ENCODE measurements around the gene PWWP2B. TPM values are rescaled to one million over a fixed set of nuclear protein-coding genes. Genes with fewer than 3 reads are reported as not detected.
A peak's percentile ranks its signal among the peaks of the same experiment; 100 is the strongest.

Gene PWWP2B
- total and polyA plus RNA-seq, 2 of the 4 experiments (the other 2 are of a cell fraction), result 1.7 to 2.2 TPM

DNA sequence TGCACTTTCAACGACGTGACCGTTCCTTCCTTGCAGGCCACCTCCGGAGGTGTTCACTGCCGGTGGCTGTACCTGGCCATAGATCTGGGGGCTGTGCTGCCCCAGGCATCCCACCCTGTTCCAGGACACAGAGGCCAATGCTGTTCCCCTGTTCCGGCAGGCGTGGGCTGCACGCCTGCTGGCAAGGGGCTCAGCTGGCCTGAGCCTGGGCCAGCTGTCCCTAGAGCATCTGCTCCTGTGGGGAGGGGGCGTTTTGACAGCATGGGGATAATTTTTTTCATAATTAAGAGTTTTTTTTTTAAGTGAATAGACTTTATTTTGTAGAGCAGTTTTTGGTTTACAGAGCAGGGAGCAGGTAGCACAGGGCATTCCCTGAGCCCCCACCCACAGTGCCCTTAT lies 28.8 kb downstream of the PWWP2B start:
- no peak overlapping the region for H4K5ac ChIP-seq (ENCODE audit: low read depth, low read length)
- H3K79me1 ChIP-seq (ENCODE audit: low read depth in 1 of 2, low read length in 2 of 2), result peaks cover 0 to 5% of the 10 kb centered on the region in 2 experiments; a peak in 1 of 4 replicates
- no peak overlapping the region for H2AK9ac ChIP-seq (replicated peaks; ENCODE audit: low read depth, low read length, poor library complexity)
- H3K9me3 ChIP-seq (ENCODE audit: control insufficient read depth, insufficient read depth, low read length), result no peaks in the 10 kb centered on the region
- no peaks in the 10 kb centered on the region for H3K36me3 ChIP-seq (ENCODE audit: control insufficient read depth, insufficient read depth, low read length)
- in situ Hi-C loops (cut with MboI; ENCODE audit: low sequenced_read_pairs), result no loop called here
- peaks cover 12% of the 10 kb centered on the region for H3K9me1 ChIP-seq (ENCODE audit: insufficient read depth, low read length)
- no peak overlapping the region for H4K8ac ChIP-seq (ENCODE audit: low read depth in 2 of 2, low read length in 2 of 2)
- no peaks in the 10 kb centered on the region for H4K20me1 ChIP-seq (ENCODE audit: insufficient read depth, low read length)
- no peak overlapping the region for H3K14ac ChIP-seq (replicated peaks; ENCODE audit: low read depth, low read length)
- no peaks in the 10 kb centered on the region for H3K27me3 ChIP-seq (ENCODE audit: control insufficient read depth, insufficient read depth, low read length)
- no peak overlapping the region for H4K91ac ChIP-seq (ENCODE audit: insufficient read depth, low read depth, low read length)
- POLR2A ChIA-PET (ENCODE audit: unreplicated experiment), result no interaction called here
- no peak overlapping the region for H2BK5ac ChIP-seq (ENCODE audit: low read depth, low read length, poor library complexity, severe bottlenecking)
- no peak overlapping the region for H2AK5ac ChIP-seq (ENCODE audit: low read depth, low read length)
- H3K4me3 ChIP-seq (ENCODE audit: insufficient read depth, low read depth, low read length), result no peak overlapping the region
- H3K4ac ChIP-seq (ENCODE audit: low read depth, low read length), result no peak overlapping the region
- H3K27ac ChIP-seq (ENCODE audit: insufficient read depth, low read length), result no peak overlapping the region
- no peak overlapping the region for H3K4me2 ChIP-seq (ENCODE audit: low read depth, low read length)
- CTCF ChIA-PET, result no interaction called here
- DNase-seq (no peak), ATAC-seq (ENCODE audit: low read depth) (no peak)
- no peak overlapping the region for H3K9ac ChIP-seq (ENCODE audit: low read depth, low read length)
- no peak overlapping the region for H3K18ac ChIP-seq (ENCODE audit: low read depth, low read length)
- no peak overlapping the region for H2BK120ac ChIP-seq (ENCODE audit: low read depth, low read length)
- H3K56ac ChIP-seq (ENCODE audit: extremely low read depth, insufficient read depth, low read length), result no peak overlapping the region
- no peak overlapping the region for H2BK20ac ChIP-seq (ENCODE audit: low read depth, low read length)
- TF ChIP-seq RAD21 (IDR thresholded peaks at IDR 0.05; ENCODE audit: low read length) (no peak), NFE2L2 (IDR thresholded peaks at IDR 0.05; ENCODE audit: low read depth, low read length) (no peak), RFX5 (IDR thresholded peaks at IDR 0.05; ENCODE audit: low read depth, low read length) (no peak)
- no TSS peak for BruUV-seq (replicated peaks)
- dilution Hi-C loops (cut with HindIII; ENCODE audit: low sequenced_read_pairs, unreplicated experiment), result no loop called here
- 81% methylated on average over 6 of the region's 9 CpGs; no CpG with 5 or more reads in 1 of the 2 experiments for WGBS, 2 experiments (ENCODE audit: extremely low coverage in 2 of 2, insufficient read length in 1 of 2)
- H3K23ac ChIP-seq (ENCODE audit: low read depth, low read length), result no peak overlapping the region
- intact Hi-C loops (cut with micrococcal nuclease), result no loop called here
- H3K4me1 ChIP-seq (ENCODE audit: control insufficient read depth, insufficient read depth, low read length), result peaks cover 8% of the 10 kb centered on the region
- H2AFZ ChIP-seq (replicated peaks; ENCODE audit: low read length, poor library complexity), result peak overlapping the region; percentile 55
- H2BK15ac ChIP-seq (ENCODE audit: low read depth, low read length), result no peak overlapping the region

All from IMR-90 (cell line).